HG03280 (cell line): ENCODE results near the gene FOXJ3.
"Not testable (repeated sequence)": the region's sequence is repeated elsewhere in the genome, so short reads cannot be mapped to it uniquely, and the experiment has no call there.

Source experiments
- ATAC-seq: cut with Tn5 transposase; IDR thresholded peaks from one replicate; pipeline ENCODE4 v1.9.1; 2021; ENCODE audit warnings: mild to moderate bottlenecking, moderate library complexity; ENCODE audit not compliant: unreplicated experiment

FOXJ3 gene

DNA sequence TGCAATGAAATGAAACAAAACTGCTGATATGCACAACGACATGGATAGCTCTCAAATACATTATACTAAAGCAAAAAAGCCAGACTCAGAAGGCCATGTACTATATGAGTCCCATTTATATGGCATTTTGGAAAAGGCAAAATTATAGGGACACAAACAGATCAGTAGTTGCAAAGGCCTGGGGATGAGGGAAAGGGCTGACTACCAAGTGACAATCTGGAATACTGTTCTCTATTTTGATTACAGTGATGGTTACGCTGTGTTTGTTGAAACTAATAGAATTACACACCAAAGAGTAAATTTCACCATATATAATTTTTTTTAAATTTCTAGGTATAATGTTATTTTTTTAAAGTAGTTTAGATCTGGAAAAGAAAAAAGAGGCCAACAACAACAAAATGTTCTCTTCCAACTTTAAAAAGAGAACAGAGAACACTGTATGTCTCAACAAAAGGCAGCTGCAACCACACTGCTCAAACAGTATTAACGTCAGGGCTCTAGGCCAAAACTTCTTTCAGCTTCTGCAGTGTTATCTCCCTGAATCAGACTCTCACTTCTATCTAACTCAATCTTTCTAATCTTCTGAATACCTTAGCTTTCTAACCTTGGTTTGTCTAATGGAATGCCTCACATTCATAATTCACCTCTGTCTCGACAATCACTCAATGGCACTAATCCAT is 75.8 kb downstream of the FOXJ3 start:
- ATAC-seq, result peak; percentile 48

DNA sequence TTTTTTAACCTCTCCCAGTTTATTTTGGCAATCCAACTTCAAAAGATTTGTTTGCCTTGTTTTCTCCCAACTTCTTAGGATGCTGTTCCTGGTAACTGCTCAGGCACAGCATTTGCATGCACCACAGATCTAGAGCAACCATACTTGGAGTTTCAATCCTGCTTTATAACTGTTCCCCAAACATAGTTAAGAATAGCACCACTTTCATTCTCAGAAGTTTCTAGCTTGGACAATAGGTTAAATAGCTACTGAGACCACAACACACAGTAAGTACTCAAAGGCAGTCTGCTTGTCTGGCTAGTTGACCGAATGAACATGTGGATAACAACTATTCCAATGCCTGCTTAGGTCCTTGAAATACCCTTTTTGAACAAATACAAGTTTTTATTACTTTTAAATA is 76.8 kb downstream of the FOXJ3 start:
- no peak for ATAC-seq

- ATAC-seq, result no peak
These were observed 84.0 kb downstream of the FOXJ3 start for GRCh38 chr1:42251042-42251441.

DNA sequence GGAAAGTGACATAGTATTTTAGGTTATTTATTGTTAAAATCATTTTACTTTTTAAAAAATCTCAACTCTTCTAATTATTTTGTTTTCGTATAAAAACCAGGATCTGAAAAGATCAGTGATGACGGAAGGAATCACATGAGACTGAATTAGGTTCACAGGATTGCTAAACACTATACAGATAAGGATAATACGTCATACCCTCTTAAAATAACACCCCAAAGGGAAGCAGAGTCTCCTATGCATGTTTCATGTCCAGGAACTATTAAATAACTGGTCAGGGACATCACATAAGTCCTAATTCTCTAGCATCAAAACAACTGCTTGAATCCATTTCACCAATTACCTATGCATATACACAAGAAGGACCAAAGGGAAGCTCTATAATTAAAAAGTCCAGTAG is 84.9 kb downstream of the FOXJ3 start:
- no peak for ATAC-seq

DNA sequence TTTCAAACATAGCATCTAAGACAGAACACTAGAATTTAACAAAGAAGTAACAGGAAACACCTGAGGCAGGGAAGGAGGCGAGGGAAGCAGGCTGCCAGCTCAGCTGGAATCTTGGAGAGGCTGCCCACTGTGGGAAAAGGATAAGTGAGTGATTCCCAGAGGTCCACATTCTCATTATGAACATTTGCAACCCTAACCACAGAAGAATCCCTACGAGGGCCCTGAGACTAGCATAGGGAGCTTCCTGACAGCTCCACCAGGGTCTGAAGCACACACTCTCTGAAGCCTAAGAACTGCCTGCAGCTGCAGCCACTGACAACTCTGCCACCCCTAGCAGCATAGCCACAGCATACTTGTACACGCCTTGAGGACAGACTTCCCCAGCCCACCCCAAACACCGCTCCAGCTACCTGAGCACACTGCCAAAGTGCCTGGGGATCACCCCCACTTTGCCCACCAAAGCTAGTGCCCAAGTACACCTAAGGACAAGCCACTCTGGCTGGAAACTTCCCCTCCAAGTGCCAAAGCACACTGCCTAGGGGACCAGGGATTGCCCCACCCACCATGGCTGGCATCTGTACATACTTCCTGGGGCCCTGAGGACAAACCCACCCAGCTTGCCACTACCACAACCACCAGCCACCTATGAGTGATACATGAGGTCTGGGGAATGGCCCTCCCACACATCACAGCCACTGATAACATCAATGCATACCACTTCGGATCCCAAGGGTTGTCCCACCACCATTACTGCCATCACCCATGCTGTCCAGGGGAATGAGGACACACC is 93.9 kb downstream of the FOXJ3 start:
- ATAC-seq, result no peak

GRCh38 chr1:42239555-42239954 is 95.5 kb downstream of the FOXJ3 start:
- ATAC-seq, result no peak

DNA sequence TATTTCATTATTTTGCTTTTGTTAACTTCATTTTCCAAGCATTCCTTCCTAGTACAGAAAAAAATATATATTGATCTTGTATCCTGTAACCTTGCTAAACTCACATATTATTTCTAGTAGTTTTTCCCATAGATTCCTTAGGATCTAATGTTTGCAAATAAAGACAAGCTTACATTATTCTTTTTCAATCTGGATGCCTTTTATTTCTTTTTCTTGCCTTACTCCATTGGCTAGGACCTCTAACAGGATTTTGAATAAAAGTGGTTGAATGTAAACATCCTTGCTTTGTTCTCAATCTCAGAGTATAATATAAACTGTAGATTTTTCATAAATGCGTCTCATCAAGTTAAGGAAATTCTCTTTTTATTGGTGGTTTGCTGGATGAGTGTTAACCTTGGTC is 96.0 kb downstream of the FOXJ3 start:
- ATAC-seq, result no peak

GRCh38 chr1:42231253-42231652 is 103.8 kb downstream of the FOXJ3 start:
- no peak for ATAC-seq

DNA sequence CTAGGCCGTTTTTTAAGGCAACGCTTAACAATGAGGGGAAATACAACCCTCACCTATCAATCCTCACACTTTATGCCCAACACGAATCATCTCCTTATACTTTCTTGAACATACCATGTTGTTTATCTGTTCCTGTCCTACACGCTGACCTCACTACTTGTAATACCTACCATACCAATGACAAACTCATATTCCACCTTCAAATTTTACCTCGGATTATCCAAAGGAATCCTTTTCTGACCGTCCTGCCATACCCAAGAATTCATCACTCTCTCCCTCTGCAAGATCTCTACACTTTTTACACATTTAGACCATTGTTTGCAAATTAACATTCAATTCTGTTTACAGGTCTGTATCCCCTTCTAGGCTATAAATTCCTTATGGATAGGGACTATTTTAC is 106.1 kb downstream of the FOXJ3 start:
- ATAC-seq, result no peak

GRCh38 chr1:42223036-42223435 is 112.0 kb downstream of the FOXJ3 start:
- no peak for ATAC-seq

GRCh38 chr1:42221952-42222606 is 113.0 kb downstream of the FOXJ3 start:
- ATAC-seq, result no peak

DNA sequence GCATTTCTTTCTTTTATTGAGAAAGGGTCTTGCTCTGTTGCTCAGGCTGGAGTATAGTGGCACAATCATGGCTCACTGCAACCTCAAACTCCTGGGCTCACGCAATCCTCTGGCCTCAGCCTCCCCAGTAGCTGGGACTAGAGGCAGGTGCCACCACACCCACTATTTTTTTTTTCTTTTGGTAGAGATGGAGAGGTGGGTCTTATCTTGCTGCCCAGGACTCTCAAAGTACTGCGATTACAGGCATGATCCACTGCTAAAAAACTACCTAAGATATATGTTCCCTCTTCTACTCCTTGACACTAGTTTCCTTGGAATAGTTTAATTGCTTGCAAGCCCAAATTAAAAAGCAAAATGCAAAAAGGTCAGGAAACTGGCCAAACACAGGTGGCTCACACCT is 113.6 kb downstream of the FOXJ3 start:
- no peak for ATAC-seq

DNA sequence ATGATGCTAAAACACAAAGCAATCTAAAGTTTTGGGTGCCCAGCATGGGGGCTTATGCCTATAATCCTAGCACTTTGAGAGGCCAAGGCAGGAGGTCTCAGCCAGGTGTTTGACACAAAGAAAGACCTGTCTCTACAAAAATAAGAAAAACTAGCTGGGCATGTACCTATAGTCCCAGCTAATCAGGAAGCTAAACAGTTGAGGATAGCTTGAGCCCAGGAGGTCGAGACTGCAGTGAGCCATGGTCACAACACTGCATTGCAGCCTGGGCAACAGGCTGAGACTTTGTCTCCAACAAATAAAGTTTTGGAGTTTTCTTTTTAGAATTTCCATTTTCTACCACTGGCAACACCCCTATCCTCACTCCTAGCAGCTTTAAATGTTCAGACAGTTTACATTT is 115.4 kb downstream of the FOXJ3 start:
- no peak for ATAC-seq

GRCh38 chr1:42214447-42214871 is 120.6 kb downstream of the FOXJ3 start:
- no peak for ATAC-seq

GRCh38 chr1:42211224-42211623 is 123.8 kb downstream of the FOXJ3 start:
- no peak for ATAC-seq

DNA sequence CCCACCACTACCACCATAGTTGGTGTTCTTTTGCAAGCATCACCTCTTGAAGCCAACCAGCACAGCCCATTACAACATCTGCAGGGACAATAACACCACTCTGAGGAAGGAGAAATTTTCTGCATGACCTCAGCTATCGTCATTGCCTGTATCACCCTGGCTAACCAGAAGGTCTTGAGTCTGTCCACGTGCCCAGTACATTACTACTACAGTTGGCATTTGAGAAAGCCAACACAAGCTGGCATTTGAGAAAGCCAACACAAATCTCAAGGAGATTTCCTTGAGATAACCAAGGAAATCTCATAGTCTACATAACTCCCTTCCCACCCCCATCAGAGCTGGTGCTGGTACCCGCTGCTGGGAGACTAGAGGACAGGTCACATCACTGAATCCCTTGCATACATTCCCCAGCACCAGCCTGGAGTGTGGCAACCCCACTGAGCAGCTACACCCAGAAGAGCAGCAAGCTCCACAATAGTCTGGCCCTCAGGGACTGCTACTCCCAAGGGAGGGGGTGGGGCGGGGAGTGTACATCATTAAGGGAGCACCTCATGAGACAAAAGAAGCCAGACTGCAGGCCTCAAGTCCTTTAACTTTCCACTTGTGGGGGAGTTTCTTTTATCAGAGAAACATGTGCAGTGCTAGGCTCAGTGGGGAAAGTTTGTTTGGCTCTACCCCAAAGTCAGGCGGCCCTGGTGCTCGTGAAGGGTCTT is 124.5 kb downstream of the FOXJ3 start:
- no peak for ATAC-seq

DNA sequence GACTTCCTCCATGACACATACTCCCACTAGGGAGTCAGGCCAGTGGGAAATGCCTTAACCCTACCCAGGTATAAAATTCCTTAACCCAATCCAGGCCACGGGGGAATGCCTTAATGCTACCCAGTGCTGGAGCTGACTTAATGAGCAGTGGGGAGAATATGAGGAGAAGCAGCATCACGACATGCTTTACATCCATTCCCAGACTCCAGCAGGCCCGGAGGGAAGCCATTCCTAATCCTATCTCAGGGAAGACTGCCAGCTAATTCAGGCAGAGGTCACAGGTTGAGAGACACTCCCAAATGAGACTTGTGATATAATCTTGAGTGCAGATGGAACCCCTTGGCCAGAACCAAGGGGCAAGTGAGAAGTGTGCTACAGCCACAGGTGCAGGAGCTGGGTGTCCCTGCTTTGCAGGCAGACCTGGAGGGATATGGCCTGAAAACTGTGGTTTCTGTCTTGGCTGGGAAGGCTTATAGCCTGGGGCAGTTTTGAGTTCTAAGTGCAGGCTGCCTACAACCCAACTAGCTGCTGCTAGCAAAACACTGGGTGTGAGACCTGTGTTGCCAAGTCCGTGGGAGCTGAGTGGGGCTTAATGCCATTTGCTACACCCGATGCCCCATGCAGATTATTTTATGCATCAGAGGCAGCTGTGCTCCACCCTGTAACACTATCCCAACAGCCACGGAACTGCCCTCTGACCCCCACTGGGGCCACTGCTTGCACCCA is 125.3 kb downstream of the FOXJ3 start:
- no peak for ATAC-seq

DNA sequence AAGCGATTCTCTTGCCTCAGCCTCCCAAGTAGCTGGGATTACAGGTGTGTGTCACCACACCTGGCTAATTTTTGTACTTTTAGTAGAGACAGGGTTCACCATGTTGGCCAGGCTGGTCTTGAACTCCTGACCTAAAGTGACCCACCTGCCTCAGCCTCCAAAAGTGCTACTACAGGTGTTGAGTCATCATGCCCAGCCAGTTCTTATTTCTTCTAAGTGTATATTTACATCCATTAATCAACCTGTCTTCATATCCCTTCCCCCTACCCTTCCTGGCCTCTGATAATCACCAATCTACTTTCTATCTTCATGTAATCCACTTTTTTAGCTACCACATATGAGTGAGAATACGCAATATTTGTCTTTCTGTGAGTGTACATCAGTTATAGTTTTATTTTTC is 128.1 kb downstream of the FOXJ3 start:
- not testable (repeated sequence) for ATAC-seq

DNA sequence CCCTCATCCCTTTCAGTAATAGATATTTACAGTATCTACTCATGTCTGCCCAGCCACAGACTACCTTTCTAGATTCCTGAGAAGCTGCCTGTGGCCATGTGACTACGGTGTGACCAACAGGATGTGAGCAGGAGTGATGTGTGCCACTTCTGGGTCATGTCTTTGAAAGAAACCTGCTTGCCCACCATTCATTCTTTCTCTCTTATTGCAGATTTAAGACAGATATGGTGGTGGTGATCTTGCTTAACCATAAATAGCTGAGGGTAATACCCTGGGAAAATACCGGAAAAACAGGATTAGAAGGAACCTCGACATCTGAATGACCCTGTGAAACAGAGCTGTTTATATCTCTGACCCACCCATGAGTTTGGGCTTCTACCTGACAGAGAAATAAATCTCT is 128.9 kb downstream of the FOXJ3 start:
- no peak for ATAC-seq

GRCh38 chr1:42201986-42202385 is 133.0 kb downstream of the FOXJ3 start:
- ATAC-seq, result no peak

- no peak for ATAC-seq
These were observed 136.8 kb downstream of the FOXJ3 start for GRCh38 chr1:42198251-42198650.
